ENCODE data around the gene POLN.

Gene POLN

GRCh38 chr4:2193326-2193725 lies 48.6 kb downstream of the POLN start:
- no peak for TF ChIP-seq CTCF (conservative IDR thresholded peaks at IDR 0.05)
- H3K27ac ChIP-seq, result no peak overlapping the region

- no peak overlapping the region for H3K27ac ChIP-seq
- TF ChIP-seq CTCF (conservative IDR thresholded peaks at IDR 0.05), result no peak
Measured at GRCh38 chr4:2186865-2187172, 55.1 kb downstream of the POLN start.

- no peak overlapping the region for H3K27ac ChIP-seq
- TF ChIP-seq CTCF (conservative IDR thresholded peaks at IDR 0.05), result peak; percentile 82
Measured at GRCh38 chr4:2186133-2186864, 55.6 kb downstream of the POLN start.

GRCh38 chr4:2183394-2183793 lies 58.5 kb downstream of the POLN start:
- H3K27ac ChIP-seq, result no peak overlapping the region
- TF ChIP-seq CTCF (conservative IDR thresholded peaks at IDR 0.05), result no peak

- no peak for TF ChIP-seq CTCF (conservative IDR thresholded peaks at IDR 0.05)
- no peak overlapping the region for H3K27ac ChIP-seq
Measured at GRCh38 chr4:2182994-2183393, 58.9 kb downstream of the POLN start.

GRCh38 chr4:2180410-2180809 lies 61.5 kb downstream of the POLN start:
- H3K27ac ChIP-seq, result peak overlapping the region; percentile 30

GRCh38 chr4:2179717-2180116 lies 62.2 kb downstream of the POLN start:
- TF ChIP-seq CTCF (conservative IDR thresholded peaks at IDR 0.05), result no peak
- peak overlapping the region; percentile 30 for H3K27ac ChIP-seq

More at GRCh38 chr4:2180410-2180809, 61.5 kb downstream of the POLN start:
- TF ChIP-seq CTCF (conservative IDR thresholded peaks at IDR 0.05), result no peak
